GM12878 (cell line): ENCODE data around the gene TPST1. TPM values are rescaled to one million over a fixed set of nuclear protein-coding genes. Genes with fewer than 3 reads are reported as not detected.

Experiments used
- ATAC-seq: fragments of 200-7000 bp; cut with Tn5 transposase; 3 replicates; pipeline ENCODE4 v1.9.1; 2020; ENCODE audit warnings: mild to moderate bottlenecking, moderate library complexity
- BruUV-seq: library from RNA; stranded (reverse); fragments of 400-500 nt; replicated peaks from 2 replicates; lab custom pipeline; 2021; lab: Mats Ljungman, UMichigan
- CTCF ChIA-PET: fragments of 300-600 bp; sonication (Branson Sonifier 250); formaldehyde crosslinking; extraction: SDS; loops from one replicate; lab custom pipeline; 2021; ENCODE audit warnings: inconsistent platforms; lab: Yijun Ruan, JAX
- POLR2A ChIA-PET: fragments of 350-600 bp; formaldehyde crosslinking; extraction: SDS; loops from one replicate; lab custom pipeline; 2021; ENCODE audit warnings: inconsistent platforms; lab: Charles Lee
- RAD21 ChIA-PET: fragments of 300-600 bp; sonication (Branson Sonifier 250); formaldehyde crosslinking; loops from one replicate; lab custom pipeline; 2023; ENCODE audit warnings: antibody characterized with exemption; ENCODE audit not compliant: unreplicated experiment; lab: Charles Lee
- SMC1A ChIA-PET: fragments of 300-600 bp; sonication (Branson Sonifier 250); formaldehyde crosslinking; loops from one replicate; lab custom pipeline; 2023; ENCODE audit not compliant: unreplicated experiment, uncharacterized antibody; lab: Charles Lee
- DNase-seq: peaks from one replicate; pipeline ENCODE4 v3.0.0-alpha.2; 2011; ENCODE audit warnings: low read depth, low spot score
- FAIRE-seq: peaks from 3 replicates; lab custom pipeline; 2011; peaks lifted over from hg19 to GRCh38; lab: Jason Lieb, UNC
- H2AFZ ChIP-seq: 2 replicates; pipeline ENCODE4 v1.6.0; 2011; ENCODE audit warnings: low read depth, low read length, control low read depth; ENCODE audit not compliant: control insufficient read depth
- H3K27ac ChIP-seq: 2 replicates; pipeline ENCODE4 v1.5.1; 2011; ENCODE audit warnings: control low read depth; ENCODE audit not compliant: control insufficient read depth, insufficient read depth
- H3K27me3 ChIP-seq, 2 experiments: replicated peaks in 1 of 2; 2 replicates each; pipeline versions ENCODE4 v1.6.0 to v1.6.1; 2011; ENCODE audit warnings: low read length in 1 of 2; ENCODE audit not compliant: control insufficient read depth in 2 of 2, insufficient read depth in 2 of 2
- H3K36me3 ChIP-seq, 2 experiments: 2 replicates each; pipeline ENCODE4 v1.5.1; 2011; ENCODE audit warnings: low read length in 1 of 2; ENCODE audit not compliant: control insufficient read depth in 2 of 2, insufficient read depth in 2 of 2
- H3K4me1 ChIP-seq: 2 replicates; pipeline ENCODE4 v1.6.1; 2011; ENCODE audit warnings: mild to moderate bottlenecking, low read length, moderate library complexity, mixed read lengths; ENCODE audit not compliant: control insufficient read depth, insufficient read depth
- H3K4me2 ChIP-seq: 2 replicates; pipeline ENCODE4 v1.6.0; 2011; ENCODE audit warnings: control low read depth; ENCODE audit not compliant: control insufficient read depth, insufficient read depth
- H3K4me3 ChIP-seq: fragments of 200-600 bp; sonication (generic); 2 replicates; pipeline ENCODE4 v1.5.1; 2016
- H3K79me2 ChIP-seq: 2 replicates; pipeline ENCODE4 v1.6.0; 2011; ENCODE audit warnings: low read length; ENCODE audit not compliant: control insufficient read depth, insufficient read depth
- H3K9ac ChIP-seq: 2 replicates; pipeline ENCODE4 v1.8.0; 2011; ENCODE audit warnings: low read length, control low read depth, mixed read lengths; ENCODE audit not compliant: control insufficient read depth, insufficient read depth
- H3K9me3 ChIP-seq: replicated peaks from 3 replicates; pipeline ENCODE4 v1.5.1; 2011; ENCODE audit warnings: mild to moderate bottlenecking, low read length; ENCODE audit not compliant: control insufficient read depth, insufficient read depth
- H4K20me1 ChIP-seq: 2 replicates; pipeline ENCODE4 v1.6.0; 2011; ENCODE audit not compliant: control insufficient read depth, insufficient read depth
- ASH2L ChIP-seq: fragments of 300-600, 200-600 bp; sonication (generic); IDR thresholded peaks from 2 replicates; pipeline ENCODE4 v1.6.1; 2017; ENCODE audit warnings: low read depth, mild to moderate bottlenecking, borderline replicate concordance
- BHLHE40 ChIP-seq, 2 experiments: fragments of 450-650 bp in 1 of 2; IDR thresholded peaks; 2 replicates each; pipeline ENCODE4 v1.6.1; 2011 to 2017; ENCODE audit warnings: low read depth in 2 of 2, borderline replicate concordance in 1 of 2, improper control_type of control experiment in 1 of 2, low read length in 1 of 2, mild to moderate bottlenecking in 1 of 2
- BMI1 ChIP-seq: fragments of 450-650 bp; IDR thresholded peaks from 2 replicates; pipeline ENCODE4 v1.6.1; 2016; ENCODE audit warnings: mild to moderate bottlenecking, moderate library complexity, borderline replicate concordance
- ELK1 ChIP-seq: IDR thresholded peaks from 2 replicates; pipeline ENCODE4 v1.6.1; 2012; ENCODE audit warnings: low read depth, low read length, improper control_type of control experiment
- ETV6 ChIP-seq, 2 experiments: fragments of 450-650 bp in 1 of 2; IDR thresholded peaks in 1 of 2; conservative IDR thresholded peaks in 1 of 2; 2 replicates each; pipeline ENCODE4 v1.6.1; 2014; ENCODE audit warnings: antibody characterized with exemption in 1 of 2, borderline replicate concordance in 1 of 2, low read depth in 1 of 2, mild to moderate bottlenecking in 1 of 2, moderate library complexity in 1 of 2
- FOXK2 ChIP-seq: fragments of 450-650 bp; IDR thresholded peaks from 2 replicates; pipeline ENCODE4 v1.6.1; 2017; ENCODE audit warnings: mild to moderate bottlenecking, moderate library complexity
- IRF4 ChIP-seq: IDR thresholded peaks from 2 replicates; pipeline ENCODE4 v1.6.1; 2011; ENCODE audit warnings: low read depth, low read length
- NFIC ChIP-seq: IDR thresholded peaks from 2 replicates; pipeline ENCODE4 v1.6.1; 2012; ENCODE audit warnings: low read depth, mild to moderate bottlenecking, inconsistent platforms, low read length, moderate library complexity
- POLR2AphosphoS5 ChIP-seq: IDR thresholded peaks from 2 replicates; pipeline ENCODE4 v1.6.1; 2011; ENCODE audit warnings: mild to moderate bottlenecking, low read length, inconsistent platforms
- RUNX3 ChIP-seq: IDR thresholded peaks from 2 replicates; pipeline ENCODE4 v1.6.1; 2012; ENCODE audit warnings: low read length, inconsistent platforms
- SMAD1 ChIP-seq: fragments of 450-650 bp; IDR thresholded peaks from 2 replicates; pipeline ENCODE4 v1.6.1; 2018; ENCODE audit warnings: mild to moderate bottlenecking, low read depth; ENCODE audit not compliant: partially characterized antibody
- SMAD5 ChIP-seq: IDR thresholded peaks from 2 replicates; pipeline ENCODE4 v1.6.1; 2016; ENCODE audit warnings: antibody characterized with exemption, low read depth
- SP1 ChIP-seq: IDR thresholded peaks from one replicate; pipeline ENCODE4 v1.6.1; 2011; ENCODE audit warnings: low read depth, low read length
- TCF3 ChIP-seq: IDR thresholded peaks from 2 replicates; pipeline ENCODE4 v1.6.1; 2012; ENCODE audit warnings: low read depth, mild to moderate bottlenecking, low read length, borderline replicate concordance; ENCODE audit not compliant: insufficient read depth
- YBX1 ChIP-seq: fragments of 450-650 bp; IDR thresholded peaks from 2 replicates; pipeline ENCODE4 v1.6.1; 2016; ENCODE audit warnings: antibody characterized with exemption
- ZZZ3 ChIP-seq: IDR thresholded peaks from 2 replicates; pipeline ENCODE4 v1.6.1; 2011; ENCODE audit warnings: low read depth; ENCODE audit not compliant: control insufficient read depth, insufficient read length
- in situ Hi-C: fragments of 300-500 bp; cut with MboI; formaldehyde crosslinking; loops from 9 replicates; pipeline ENCODE4 v1.14.3; 2018; ENCODE audit warnings: mixed read lengths
- intact Hi-C: fragments of 100-400 bp; cut with micrococcal nuclease; formaldehyde crosslinking; loops from one replicate; pipeline ENCODE4 v1.14.2; 2022; ENCODE audit not compliant: unreplicated experiment
- polyA plus RNA-seq, 11 experiments: library from polyadenylated mRNA; depleted of rRNA in 4 of 11; unstranded in 6 of 11; stranded (reverse) in 5 of 11; fragments of >200 nt; fragmentation: Nextera tagmentation in 4 of 11; fragmentation: Illumina TruSeq in 1 of 11; extraction: Ambion mirVana in 4 of 11; extraction: Trizol in 1 of 11; gene quantifications; 1 replicate in 1 of 11; 2 replicates in 10 of 11; pipeline versions ENCODE4 v1.2.1 to v1.2.3, GENCODE V29; 2011 to 2016; ENCODE audit warnings: inconsistent platforms in 2 of 11, missing spikeins in 2 of 11, low read depth in 1 of 11
- total RNA-seq, 4 experiments: library from RNA; depleted of rRNA in 3 of 4; stranded (reverse); fragments of >200 nt in 3 of 4; fragmentation: Illumina TruSeq in 1 of 4; extraction: Trizol in 1 of 4; gene quantifications; 2 replicates each; pipeline versions ENCODE4 v1.2.1 to v1.2.3, GENCODE V29; 2013 to 2021

The TPST1 gene
- total and polyA plus RNA-seq, 10 of the 15 experiments (the other 5 are each of a cell fraction or from before 2014, with no cell fraction given), result 1.1 to 10.6 (median 7.5) TPM

GRCh38 chr7:66277492-66277891 is 72.4 kb downstream of the TPST1 start:
- intact Hi-C loops (no loop called here), in situ Hi-C loops (no loop called here)
- H3K27me3 ChIP-seq, result no peaks in the 10 kb centered on the region
- POLR2A ChIA-PET, result no interaction called here
- RAD21 ChIA-PET, result no interaction called here
- H2AFZ ChIP-seq, result no peak overlapping the region
- no peaks in the 10 kb centered on the region for H3K4me1 ChIP-seq
- no peaks in the 10 kb centered on the region for H4K20me1 ChIP-seq
- no peaks in the 10 kb centered on the region for H3K79me2 ChIP-seq
- BruUV-seq, result no TSS peak
- no peak overlapping the region for H3K27ac ChIP-seq
- no peak for DNase-seq
- no peak overlapping the region for H3K4me3 ChIP-seq
- no peak overlapping the region for H3K9ac ChIP-seq
- no peak for FAIRE-seq
- CTCF ChIA-PET, result no interaction called here
- no peak overlapping the region for H3K4me2 ChIP-seq
- no peak for ATAC-seq
- TF ChIP-seq SP1, result no peak
- TF ChIP-seq BHLHE40 (IDR thresholded peaks at IDR 0.05; ENCODE audit: borderline replicate concordance in 1 of 2, low read depth in 2 of 2, low read length in 1 of 2), result no peak
- TF ChIP-seq RUNX3, result no peak
- no peak for TF ChIP-seq ELK1
- TF ChIP-seq ZZZ3, result no peak
- TF ChIP-seq NFIC, result no peak
- no peak for TF ChIP-seq FOXK2
- TF ChIP-seq ASH2L, result no peak
- no peak for TF ChIP-seq POLR2AphosphoS5
- TF ChIP-seq BMI1, result no peak
- no peak for TF ChIP-seq SMAD1
- no peak for TF ChIP-seq ETV6 (conservative IDR thresholded peaks at IDR 0.05 in 1 of 2, IDR thresholded peaks at IDR 0.05 in 1 of 2; ENCODE audit: borderline replicate concordance in 1 of 2, low read depth in 1 of 2)
- no peak for TF ChIP-seq SMAD5
- TF ChIP-seq YBX1, result no peak
- no peak for TF ChIP-seq IRF4
- TF ChIP-seq TCF3, result no peak
- TF ChIP-seq, all 136 proteins: peak for 0
- Histone ChIP-seq H3K9me3 (no peaks in the 10 kb centered on the region), H3K36me3 (no peaks in the 10 kb centered on the region)
- SMC1A ChIA-PET, result interaction anchor here (1.1 kb wide), 1 partner anchor 12 kb away, joined by 5 read pairs; no protein-coding TSS in a partner anchor
